Measurements from ENCODE around the gene RIN2. TPM values are rescaled to one million over a fixed set of nuclear protein-coding genes. Genes with fewer than 3 reads are reported as not detected.

Gene RIN2
- total RNA-seq, 1 experiment from 2014 or later, result 1.0 TPM

GRCh38 chr20:19745584-19745983, 12.5 kb upstream of the RIN2 start:
- Histone ChIP-seq H4K91ac (ENCODE audit: insufficient read length, low read depth, low read length) (no peak overlapping the region), H4K5ac (ENCODE audit: insufficient read length, low read depth, low read length) (no peak overlapping the region), H3K9me3 (ENCODE audit: control insufficient read depth, low read depth, low read length) (no peaks in the 10 kb centered on the region), H3K79me2 (ENCODE audit: insufficient read depth, low read length) (no peaks in the 10 kb centered on the region), H3K4ac (ENCODE audit: low read depth, low read length) (no peak overlapping the region), H3K23me2 (ENCODE audit: insufficient read length, low read depth, low read length, poor library complexity, severe bottlenecking) (no peaks in the 10 kb centered on the region), H4K20me1 (ENCODE audit: control insufficient read depth, insufficient read depth, insufficient read length) (no peaks in the 10 kb centered on the region), H2AK5ac (ENCODE audit: insufficient read length, low read length) (no peak overlapping the region), H3K27ac (ENCODE audit: insufficient read length, low read depth, low read length) (no peak overlapping the region), H3T11ph (ENCODE audit: low read length) (no peak overlapping the region), H3K9ac (ENCODE audit: extremely low read depth, insufficient read length, low read length) (no peak overlapping the region), H2BK5ac (ENCODE audit: insufficient read length, low read length) (no peak overlapping the region), H2BK15ac (ENCODE audit: low read depth, low read length) (no peak overlapping the region), H3K4me2 (ENCODE audit: insufficient read depth, insufficient read length, low read length) (no peak overlapping the region), H3K79me1 (ENCODE audit: insufficient read depth, low read depth, low read length, poor library complexity, severe bottlenecking) (no peaks in the 10 kb centered on the region), H3K27me3 (ENCODE audit: insufficient read depth, low read length) (no peaks in the 10 kb centered on the region), H2AFZ (ENCODE audit: low read length) (no peak overlapping the region), H4K8ac (replicated peaks; ENCODE audit: insufficient read length, low read depth, low read length) (no peak overlapping the region), H3K14ac (ENCODE audit: insufficient read depth, low read length) (no peak overlapping the region), H2BK20ac (ENCODE audit: low read depth, low read length, poor library complexity, severe bottlenecking) (no peak overlapping the region), H3K4me1 (ENCODE audit: insufficient read depth, low read length) (no peaks in the 10 kb centered on the region; the same call in 1 of the 2 replicates), H2BK120ac (ENCODE audit: low read depth, low read length, poor library complexity, severe bottlenecking) (no peak overlapping the region), H3K18ac (ENCODE audit: insufficient read length, low read depth, low read length) (no peak overlapping the region), H3K23ac (ENCODE audit: insufficient read length, low read depth, low read length) (no peak overlapping the region), H2BK12ac (ENCODE audit: insufficient read length, low read depth, low read length) (no peak overlapping the region), H3K56ac (ENCODE audit: insufficient read length, low read depth, low read length) (no peak overlapping the region)
- WGBS (ENCODE audit: extremely low coverage, insufficient read length, low lambda C conversion rate), result no CpG with 5 or more reads among the region's 1 CpG
- Mint-ChIP-seq H3K4me1 (peaks cover 16 to 20% of the 10 kb centered on the region in 2 experiments), H3K27me3 (ENCODE audit: low read depth) (peaks cover 6% of the 10 kb centered on the region), H3K36me3 (ENCODE audit: insufficient read depth in 1 of 3, low read depth in 3 of 3) (peaks cover 0 to 5% (median 3%) of the 10 kb centered on the region in 3 experiments; a peak in 1 of 7 replicates), H3K4me3 (no peak overlapping the region), H3K9me3 (peaks cover 11 to 13% of the 10 kb centered on the region in 2 experiments), H3K27ac (no peak overlapping the region)
- TF ChIP-seq CTCF (conservative IDR thresholded peaks at IDR 0.05), result no peak
- no peak for DNase-seq

All from H9 (cell line).